ENCODE results near the gene NRM. TPM values are rescaled to one million over a fixed set of nuclear protein-coding genes. Genes with fewer than 3 reads are reported as not detected.
A peak's percentile ranks its signal among the peaks of the same experiment; 100 is the strongest.

The NRM gene
- total RNA-seq, 2 donors from 2014 or later, result 2.6 to 5.2 TPM

DNA sequence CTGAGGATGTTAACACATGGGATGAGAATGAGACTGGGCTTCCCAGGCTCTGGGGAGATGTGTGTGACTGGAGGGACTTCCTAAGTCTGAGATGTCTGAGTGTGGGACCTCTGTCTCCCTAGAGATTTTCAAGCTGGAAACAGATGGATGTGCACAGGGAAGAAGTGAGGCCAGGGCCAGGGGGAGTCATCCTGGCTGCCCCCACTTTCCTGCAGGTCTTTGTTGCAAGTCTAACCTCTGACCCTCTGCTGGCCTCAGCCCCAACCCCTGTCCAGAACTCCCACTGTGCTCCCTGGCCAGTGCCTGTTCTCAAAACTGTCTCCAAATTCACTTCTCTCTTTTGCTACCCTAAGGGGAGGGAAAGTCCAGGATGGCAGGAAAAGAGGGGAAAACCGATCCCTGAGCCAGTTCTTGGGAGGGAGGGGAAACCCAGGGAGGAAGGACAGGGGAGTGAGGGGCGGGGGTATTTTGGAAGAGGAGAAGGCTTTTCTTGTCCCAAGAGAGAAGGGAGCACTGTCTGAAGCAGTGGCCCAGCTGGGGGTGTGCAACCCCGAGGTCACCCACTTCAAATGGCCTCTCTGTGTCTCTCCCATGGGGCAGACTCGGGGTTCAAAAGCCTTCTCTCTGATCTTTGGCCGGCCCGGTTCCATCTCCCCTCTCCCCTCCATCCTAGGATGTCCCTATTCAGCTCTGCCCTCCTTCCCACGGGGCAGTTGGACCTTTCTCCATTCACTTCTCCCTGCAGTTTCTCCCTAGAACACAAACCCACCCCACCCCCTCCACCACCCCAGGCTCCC, 7.4 kb downstream of the NRM start:
- no peak for DNase-seq
- intact Hi-C loops (cut with DNase I), result loop anchor here (5.0 kb wide), 1 partner anchor 44 kb away; no protein-coding TSS in a partner anchor

GRCh38 chr6:30682143-30683117, 8.4 kb downstream of the NRM start:
- TF ChIP-seq, protein P1, sequence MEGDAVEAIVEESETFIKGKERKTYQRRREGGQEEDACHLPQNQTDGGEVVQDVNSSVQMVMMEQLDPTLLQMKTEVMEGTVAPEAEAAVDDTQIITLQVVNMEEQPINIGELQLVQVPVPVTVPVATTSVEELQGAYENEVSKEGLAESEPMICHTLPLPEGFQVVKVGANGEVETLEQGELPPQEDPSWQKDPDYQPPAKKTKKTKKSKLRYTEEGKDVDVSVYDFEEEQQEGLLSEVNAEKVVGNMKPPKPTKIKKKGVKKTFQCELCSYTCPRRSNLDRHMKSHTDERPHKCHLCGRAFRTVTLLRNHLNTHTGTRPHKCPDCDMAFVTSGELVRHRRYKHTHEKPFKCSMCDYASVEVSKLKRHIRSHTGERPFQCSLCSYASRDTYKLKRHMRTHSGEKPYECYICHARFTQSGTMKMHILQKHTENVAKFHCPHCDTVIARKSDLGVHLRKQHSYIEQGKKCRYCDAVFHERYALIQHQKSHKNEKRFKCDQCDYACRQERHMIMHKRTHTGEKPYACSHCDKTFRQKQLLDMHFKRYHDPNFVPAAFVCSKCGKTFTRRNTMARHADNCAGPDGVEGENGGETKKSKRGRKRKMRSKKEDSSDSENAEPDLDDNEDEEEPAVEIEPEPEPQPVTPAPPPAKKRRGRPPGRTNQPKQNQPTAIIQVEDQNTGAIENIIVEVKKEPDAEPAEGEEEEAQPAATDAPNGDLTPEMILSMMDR (IDR thresholded peaks at IDR 0.05), result no peak
- TF ChIP-seq POLR2A (IDR thresholded peaks at IDR 0.05), result peak in 2 of 3 donors; percentile 42 to 52
- intact Hi-C loops (cut with DNase I), result loop anchor here (5.0 kb wide), 1 partner anchor 45 kb away; no protein-coding TSS in a partner anchor
- WGBS, 2 donors, result 50 to 60% methylated on average over 10 of the region's 11 CpGs
- Histone ChIP-seq H3K9me3 (no peaks in the 10 kb centered on the region), H3K4me3 (no peak overlapping the region), H3K4me1 (peaks cover 59% of the 10 kb centered on the region), H3K27ac (peak overlapping the region; percentile 9 to 98 (median 80)), H3K36me3 (replicated peaks in 1 of 2; ENCODE audit: insufficient read depth in 1 of 2, low read depth in 2 of 2) (no peaks in the 10 kb centered on the region), H3K27me3 (no peaks in the 10 kb centered on the region)
- ATAC-seq (peak; percentile 7), DNase-seq (peak; percentile 47 to 80 (median 59))

More for the DNA sequence above, 7.4 kb downstream of the NRM start:
- Histone ChIP-seq H3K9me3 (no peaks in the 10 kb centered on the region), H3K36me3 (replicated peaks in 1 of 2; ENCODE audit: insufficient read depth in 1 of 2, low read depth in 2 of 2) (no peaks in the 10 kb centered on the region), H3K4me3 (peak overlapping the region in 1 of 2 donors; percentile 17), H3K27me3 (no peaks in the 10 kb centered on the region), H3K27ac (peak overlapping the region; percentile 9 to 98 (median 80)), H3K4me1 (peaks cover 69% of the 10 kb centered on the region)
- TF ChIP-seq POLR2A (IDR thresholded peaks at IDR 0.05), result no peak
- TF ChIP-seq, protein P1 (IDR thresholded peaks at IDR 0.05), result no peak
- no peak for ATAC-seq
- 39% methylated on average over 6 to 7 of the region's 7 CpGs for WGBS, 2 donors

GRCh38 chr6:30681766-30682142, 9.0 kb downstream of the NRM start:
- DNase-seq (no peak), ATAC-seq (no peak)
- Histone ChIP-seq H3K36me3 (replicated peaks in 1 of 2; ENCODE audit: insufficient read depth in 1 of 2, low read depth in 2 of 2) (no peaks in the 10 kb centered on the region), H3K4me1 (peaks cover 59% of the 10 kb centered on the region), H3K27me3 (no peaks in the 10 kb centered on the region), H3K4me3 (no peak overlapping the region), H3K9me3 (no peaks in the 10 kb centered on the region), H3K27ac (peak overlapping the region in 3 of 4 donors; percentile 64 to 98 (median 95))
- TF ChIP-seq POLR2A (IDR thresholded peaks at IDR 0.05), result no peak
- TF ChIP-seq, protein P1 (IDR thresholded peaks at IDR 0.05), result no peak
- 66 to 69% methylated on average over 4 of the region's 4 CpGs for whole genome bisulfite sequencing, 2 donors
- intact Hi-C loops (cut with DNase I), result loop anchor here (5.0 kb wide), 1 partner anchor 46 kb away; no protein-coding TSS in a partner anchor

- Histone ChIP-seq H3K4me1 (peaks cover 45% of the 10 kb centered on the region), H3K27ac (peak overlapping the region in 3 of 4 donors; percentile 7 to 51 (median 27)), H3K9me3 (no peaks in the 10 kb centered on the region), H3K27me3 (no peaks in the 10 kb centered on the region), H3K36me3 (replicated peaks in 1 of 2; ENCODE audit: insufficient read depth in 1 of 2, low read depth in 2 of 2) (no peaks in the 10 kb centered on the region), H3K4me3 (no peak overlapping the region)
- TF ChIP-seq, protein P1 (IDR thresholded peaks at IDR 0.05), result no peak
- no peak for TF ChIP-seq POLR2A (IDR thresholded peaks at IDR 0.05)
- ATAC-seq (no peak), DNase-seq (no peak)
- intact Hi-C loops (cut with DNase I), result loop anchor here (5.0 kb wide), 1 partner anchor 47 kb away; no protein-coding TSS in a partner anchor
- 68 to 75% methylated on average over 7 of the region's 7 CpGs for WGBS, 2 donors
Observed at GRCh38 chr6:30679765-30680535, 10.8 kb downstream of the NRM start.

Measured in body of pancreas (tissue), 4 donors.